A549 (cell line): ENCODE data around the gene SMIM44. TPM values are rescaled to one million over a fixed set of nuclear protein-coding genes. Genes with fewer than 3 reads are reported as not detected.

Experiments used
- ATAC-seq, 2 experiments: fragments of 200-7000 bp in 1 of 2; fragments of >200 bp in 1 of 2; cut with Nextera tagmentation in 1 of 2; cut with Tn5 transposase in 1 of 2; 3 replicates each; pipeline versions ENCODE4 v1.8.0 to v1.9.1; 2018 to 2020; ENCODE audit warnings: mild to moderate bottlenecking in 1 of 2, moderate library complexity in 1 of 2
- CTCF ChIA-PET: fragments of 300-600 bp; sonication (Branson Sonifier 250); formaldehyde crosslinking; extraction: SDS; loops from one replicate; lab custom pipeline; 2021; ENCODE audit warnings: antibody characterized with exemption, inconsistent platforms; lab: Yijun Ruan, JAX
- POLR2A ChIA-PET: fragments of 350-600 bp; formaldehyde crosslinking; extraction: SDS; loops from one replicate; lab custom pipeline; 2021; ENCODE audit warnings: antibody characterized with exemption, inconsistent platforms; lab: Yijun Ruan, JAX
- DNase-seq, 2 experiments: peaks; one replicate each; pipeline versions ENCODE4 v3.0.0 to v3.0.0-alpha.2; 2011 to 2016; ENCODE audit warnings: low read depth in 1 of 2, low spot score in 1 of 2
- FAIRE-seq: peaks from 2 replicates; lab custom pipeline; 2011; peaks lifted over from hg19 to GRCh38; lab: Jason Lieb, UNC
- H3K27ac ChIP-seq, 2 experiments: fragments of >200 bp; sonication (Bioruptor Twin); formaldehyde crosslinking; 3 replicates each; pipeline ENCODE4 v1.5.1; 2016 to 2017
- H3K4me1 ChIP-seq: fragments of >200 bp; sonication (Bioruptor Twin); formaldehyde crosslinking; 3 replicates; pipeline ENCODE4 v1.6.1; 2016
- H3K4me2 ChIP-seq: fragments of >200 bp; sonication (Bioruptor Twin); formaldehyde crosslinking; 3 replicates; pipeline ENCODE4 v1.6.1; 2016
- H3K4me3 ChIP-seq: fragments of >200 bp; sonication (Bioruptor Twin); formaldehyde crosslinking; 3 replicates; pipeline ENCODE4 v1.5.1; 2016
- H3K9me3 ChIP-seq: fragments of >200 bp; sonication (Bioruptor Twin); formaldehyde crosslinking; 3 replicates; pipeline ENCODE4 v1.6.1; 2016
- CHD2 ChIP-seq: fragments of 150-350 bp; IDR thresholded peaks from 2 replicates; pipeline ENCODE4 v1.6.1; 2014; ENCODE audit warnings: low read length; ENCODE audit not compliant: partially characterized antibody
- EP300 ChIP-seq, 2 experiments: fragments of >200 bp; sonication (Bioruptor Twin); formaldehyde crosslinking; IDR thresholded peaks; 2 replicates in 1 of 2; 3 replicates in 1 of 2; pipeline ENCODE4 v1.6.1; 2016 to 2017
- FOSL2 ChIP-seq, 2 experiments: fragments of 450-650 bp in 1 of 2; fragments of >200 bp in 1 of 2; sonication (Bioruptor Twin) in 1 of 2; formaldehyde crosslinking; IDR thresholded peaks; 2 replicates each; pipeline versions ENCODE4 v1.5.0 to v1.6.1; 2016 to 2020; ENCODE audit warnings: mild to moderate bottlenecking in 1 of 2, moderate library complexity in 1 of 2
- FOXS1 ChIP-seq: fragments of 250-450 bp; sonication (Bioruptor Pico); IDR thresholded peaks from 2 replicates; pipeline ENCODE4 v1.5.0; 2020; ENCODE audit warnings: mild to moderate bottlenecking, moderate library complexity
- HOXB13 ChIP-seq: fragments of 250-450 bp; sonication (Bioruptor Pico); IDR thresholded peaks from 2 replicates; pipeline ENCODE4 v1.5.0; 2020; ENCODE audit warnings: low read depth, mild to moderate bottlenecking, moderate library complexity
- HOXB5 ChIP-seq: fragments of 250-450 bp; sonication (Bioruptor Pico); IDR thresholded peaks from 2 replicates; pipeline ENCODE4 v1.5.0; 2020; ENCODE audit warnings: mild to moderate bottlenecking, moderate library complexity
- JUN ChIP-seq, 2 experiments: fragments of >200 bp; sonication (Bioruptor Twin); formaldehyde crosslinking; IDR thresholded peaks; 2 replicates in 1 of 2; 3 replicates in 1 of 2; pipeline ENCODE4 v1.6.1; 2016 to 2017
- KDM1A ChIP-seq: fragments of 200-600 bp; sonication (generic); IDR thresholded peaks from 2 replicates; pipeline ENCODE4 v1.6.1; 2016; ENCODE audit warnings: low read depth, mild to moderate bottlenecking
- MAFK ChIP-seq: fragments of 450-650 bp; IDR thresholded peaks from 2 replicates; pipeline ENCODE4 v1.6.1; 2014; ENCODE audit not compliant: partially characterized antibody
- MYC ChIP-seq: IDR thresholded peaks from 2 replicates; pipeline ENCODE4 v1.6.1; 2012; ENCODE audit warnings: mild to moderate bottlenecking, inconsistent platforms, low read length, improper control_type of control experiment, borderline replicate concordance
- NFE2L2 ChIP-seq: fragments of 150-350 bp; conservative IDR thresholded peaks from 2 replicates; pipeline ENCODE4 v1.6.1; 2014; ENCODE audit warnings: low read length
- POLR2AphosphoS2 ChIP-seq: conservative IDR thresholded peaks from 2 replicates; pipeline ENCODE4 v1.6.1; 2012; ENCODE audit warnings: low read length, improper control_type of control experiment, inconsistent platforms
- RAD21 ChIP-seq, 2 experiments: fragments of >200 bp in 1 of 2; sonication (Bioruptor Twin) in 1 of 2; formaldehyde crosslinking in 1 of 2; IDR thresholded peaks in 1 of 2; conservative IDR thresholded peaks in 1 of 2; 2 replicates in 1 of 2; 3 replicates in 1 of 2; pipeline ENCODE4 v1.6.1; 2012 to 2018; ENCODE audit warnings: inconsistent platforms in 1 of 2
- SMC3 ChIP-seq: fragments of >200 bp; sonication (Bioruptor Twin); formaldehyde crosslinking; IDR thresholded peaks from 3 replicates; pipeline ENCODE4 v1.6.1; 2018; ENCODE audit warnings: inconsistent platforms
- TFCP2L1 ChIP-seq: fragments of 250-450 bp; sonication (Bioruptor Pico); IDR thresholded peaks from 2 replicates; pipeline ENCODE4 v1.5.0; 2021; ENCODE audit warnings: mild to moderate bottlenecking
- ZNF302 ChIP-seq: fragments of 250-450 bp; sonication (Bioruptor Pico); IDR thresholded peaks from 2 replicates; pipeline ENCODE4 v1.9.0; 2021; ENCODE audit warnings: inconsistent platforms, mild to moderate bottlenecking, moderate library complexity
- WGBS: methylation state at CpG from one replicate; pipeline ENCODE4 v1.1.6; 2017; ENCODE audit errors: missing lambda C conversion rate; 5-methylcytosine and 5-hydroxymethylcytosine counted together
- polyA plus RNA-seq, 4 experiments: library from polyadenylated mRNA; depleted of rRNA in 3 of 4; stranded (reverse); fragments of >200 nt; fragmentation: RNase III in 1 of 4; extraction: RNeasy Plus Mini Kit Qiagen cat#74134 plus additional on column Dnase treatment in 1 of 4; gene quantifications; 2 replicates in 3 of 4; 3 replicates in 1 of 4; pipeline ENCODE4 v1.2.3, GENCODE V29; 2011 to 2017
- TF ChIP-seq, protein P1 (sequence below): fragments of >200 bp; sonication (Bioruptor Twin); formaldehyde crosslinking; IDR thresholded peaks from 3 replicates; pipeline ENCODE4 v1.5.1; 2016
- TF ChIP-seq, protein P2 (sequence below): fragments of >200 bp; sonication (Bioruptor Twin); formaldehyde crosslinking; IDR thresholded peaks from 2 replicates; pipeline ENCODE4 v1.6.1; 2016
- TF ChIP-seq, protein P3 (sequence below): fragments of 150-350 bp; IDR thresholded peaks from 2 replicates; pipeline ENCODE4 v1.6.1; 2014; ENCODE audit warnings: low read depth, mild to moderate bottlenecking, low read length
- TF ChIP-seq, protein P4 (sequence below): IDR thresholded peaks from 2 replicates; pipeline ENCODE4 v1.6.1; 2012
- TF ChIP-seq, protein P5 (sequence below): fragments of 200-600 bp; sonication (generic); IDR thresholded peaks from 2 replicates; pipeline ENCODE4 v1.6.1; 2016; ENCODE audit warnings: antibody characterized with exemption, mild to moderate bottlenecking, moderate library complexity
- TF ChIP-seq, protein P6 (sequence below): fragments of 250-450 bp; sonication (Bioruptor Pico); IDR thresholded peaks from 2 replicates; pipeline ENCODE4 v1.5.0; 2021; ENCODE audit warnings: mild to moderate bottlenecking, moderate library complexity, borderline replicate concordance
- TF ChIP-seq, protein P7 (sequence below): IDR thresholded peaks from 2 replicates; pipeline ENCODE4 v1.6.1; 2012; ENCODE audit warnings: low read depth, borderline replicate concordance

Gene SMIM44
- polyA plus RNA-seq, 2 of the 4 experiments (the other 2 are of a cell fraction): not detected

DNA sequence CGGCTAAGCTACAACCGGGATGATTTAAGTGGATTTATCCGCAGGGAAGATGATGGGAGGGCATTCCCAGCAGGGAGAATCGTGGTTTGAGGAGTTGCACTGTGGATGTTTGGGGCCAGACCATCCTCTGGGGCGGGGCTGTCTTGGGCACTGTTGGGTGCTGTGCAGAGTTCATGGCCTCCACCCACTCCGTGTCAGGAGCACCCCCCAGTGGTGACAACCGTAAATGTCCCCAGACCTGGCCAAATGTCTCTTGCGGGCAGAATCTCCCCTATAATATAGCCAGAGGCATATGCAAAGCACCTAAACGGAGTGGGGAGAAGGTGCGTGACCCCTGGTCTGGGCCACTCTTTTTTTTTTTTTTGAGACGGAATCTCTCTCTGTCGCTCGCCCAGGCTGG is 43.2 kb downstream of the SMIM44 start:
- WGBS: 54% methylated on average over 13 of the region's 13 CpGs
- H3K27ac ChIP-seq: no peak overlapping the region; a peak in 1 of 6 replicates
- H3K4me1 ChIP-seq: peaks cover 10% of the 10 kb centered on the region; the same call in 1 of the 3 replicates
- ATAC-seq: peak; percentile 62 to 67; a peak in 5 of 6 replicates
- CTCF ChIA-PET: interaction anchor here (0.7 to 2.9 kb wide), 11 partner anchors 10 to 238 kb away, joined by 3 to 18 read pairs (median 4); no protein-coding TSS in a partner anchor
- no peaks in the 10 kb centered on the region for H3K9me3 ChIP-seq
- no peak overlapping the region for H3K4me3 ChIP-seq
- no peak for FAIRE-seq
- POLR2A ChIA-PET: no interaction called here
- DNase-seq: peak; percentile 63 to 73
- H3K4me2 ChIP-seq: no peak overlapping the region
- peak; percentile 51 to 67; a peak in 4 of 5 replicates for TF ChIP-seq RAD21 (conservative IDR thresholded peaks at IDR 0.05 in 1 of 2, IDR thresholded peaks at IDR 0.05 in 1 of 2)
- TF ChIP-seq, protein P1, sequence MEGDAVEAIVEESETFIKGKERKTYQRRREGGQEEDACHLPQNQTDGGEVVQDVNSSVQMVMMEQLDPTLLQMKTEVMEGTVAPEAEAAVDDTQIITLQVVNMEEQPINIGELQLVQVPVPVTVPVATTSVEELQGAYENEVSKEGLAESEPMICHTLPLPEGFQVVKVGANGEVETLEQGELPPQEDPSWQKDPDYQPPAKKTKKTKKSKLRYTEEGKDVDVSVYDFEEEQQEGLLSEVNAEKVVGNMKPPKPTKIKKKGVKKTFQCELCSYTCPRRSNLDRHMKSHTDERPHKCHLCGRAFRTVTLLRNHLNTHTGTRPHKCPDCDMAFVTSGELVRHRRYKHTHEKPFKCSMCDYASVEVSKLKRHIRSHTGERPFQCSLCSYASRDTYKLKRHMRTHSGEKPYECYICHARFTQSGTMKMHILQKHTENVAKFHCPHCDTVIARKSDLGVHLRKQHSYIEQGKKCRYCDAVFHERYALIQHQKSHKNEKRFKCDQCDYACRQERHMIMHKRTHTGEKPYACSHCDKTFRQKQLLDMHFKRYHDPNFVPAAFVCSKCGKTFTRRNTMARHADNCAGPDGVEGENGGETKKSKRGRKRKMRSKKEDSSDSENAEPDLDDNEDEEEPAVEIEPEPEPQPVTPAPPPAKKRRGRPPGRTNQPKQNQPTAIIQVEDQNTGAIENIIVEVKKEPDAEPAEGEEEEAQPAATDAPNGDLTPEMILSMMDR: peak; percentile 47
- TF ChIP-seq POLR2AphosphoS2: no peak
- peak; percentile 43; the same call in 2 of the 3 replicates for TF ChIP-seq SMC3

DNA sequence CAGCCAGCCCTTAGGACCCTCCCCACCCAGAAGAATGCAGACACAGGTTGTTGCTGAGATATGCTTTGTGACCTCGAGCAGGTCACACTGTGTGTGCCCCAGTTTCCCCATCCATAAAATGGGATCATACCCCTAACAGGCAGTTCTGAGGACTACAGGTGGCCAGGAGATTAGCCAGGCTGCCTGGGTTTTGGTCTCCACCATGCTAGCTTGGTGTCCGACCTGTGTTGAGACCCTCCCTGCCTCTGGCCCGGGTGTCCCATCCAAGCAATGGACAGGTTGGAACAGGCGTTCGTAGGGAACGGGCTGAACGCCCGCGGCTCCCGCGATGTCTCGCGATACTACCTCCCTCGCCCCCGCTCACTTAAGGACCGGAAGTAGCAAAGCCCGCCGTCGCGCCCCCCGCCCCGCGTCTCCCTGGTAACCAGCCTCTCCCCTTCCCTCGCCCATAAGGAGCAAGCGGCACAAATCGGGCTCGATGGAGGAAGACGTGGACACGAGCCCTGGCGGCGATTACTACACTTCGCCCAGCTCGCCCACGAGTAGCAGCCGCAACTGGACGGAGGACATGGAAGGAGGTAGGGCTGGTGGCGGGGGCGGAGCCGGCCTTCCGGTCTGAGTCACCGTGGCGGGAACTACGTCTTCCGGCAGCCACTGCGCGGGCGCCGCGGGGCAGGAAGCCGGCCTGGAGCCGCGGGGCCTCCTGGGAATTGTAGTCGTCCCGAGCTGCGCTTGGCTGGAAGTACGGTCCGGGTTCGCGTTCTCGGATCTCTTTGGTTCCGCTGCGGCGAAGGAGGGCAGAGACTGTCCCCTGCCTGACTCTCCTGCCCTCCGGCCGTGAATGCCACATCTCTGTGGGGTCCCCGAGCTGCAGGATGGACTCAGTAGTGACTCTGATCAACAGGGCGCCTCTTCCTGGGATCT is 48.3 kb downstream of the SMIM44 start:
- ATAC-seq (peak; percentile 97 to 99), DNase-seq (peak; percentile 89 to 95), FAIRE-seq (no peak)
- ChIA-PET POLR2A (no interaction called here), CTCF (interaction anchor here (1.2 to 9.2 kb wide), 3 partner anchors 13 to 107 kb away, joined by 4 to 60 read pairs (median 6); no protein-coding TSS in a partner anchor)
- Histone ChIP-seq H3K9me3 (no peaks in the 10 kb centered on the region), H3K4me2 (peak overlapping the region; percentile 72), H3K4me3 (peak overlapping the region; percentile 30; the same call in 2 of the 3 replicates), H3K4me1 (peaks cover 13% of the 10 kb centered on the region), H3K27ac (peak overlapping the region; percentile 73 to 95)
- 52% methylated on average over 9 of the region's 67 CpGs for WGBS
- TF ChIP-seq FOXS1 (CRISPR knock-in tag): no peak
- TF ChIP-seq EP300 (IDR thresholded peaks at IDR 0.05): no peak
- TF ChIP-seq, protein P2, sequence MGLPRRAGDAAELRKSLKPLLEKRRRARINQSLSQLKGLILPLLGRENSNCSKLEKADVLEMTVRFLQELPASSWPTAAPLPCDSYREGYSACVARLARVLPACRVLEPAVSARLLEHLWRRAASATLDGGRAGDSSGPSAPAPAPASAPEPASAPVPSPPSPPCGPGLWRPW: no peak
- TF ChIP-seq, protein P3, sequence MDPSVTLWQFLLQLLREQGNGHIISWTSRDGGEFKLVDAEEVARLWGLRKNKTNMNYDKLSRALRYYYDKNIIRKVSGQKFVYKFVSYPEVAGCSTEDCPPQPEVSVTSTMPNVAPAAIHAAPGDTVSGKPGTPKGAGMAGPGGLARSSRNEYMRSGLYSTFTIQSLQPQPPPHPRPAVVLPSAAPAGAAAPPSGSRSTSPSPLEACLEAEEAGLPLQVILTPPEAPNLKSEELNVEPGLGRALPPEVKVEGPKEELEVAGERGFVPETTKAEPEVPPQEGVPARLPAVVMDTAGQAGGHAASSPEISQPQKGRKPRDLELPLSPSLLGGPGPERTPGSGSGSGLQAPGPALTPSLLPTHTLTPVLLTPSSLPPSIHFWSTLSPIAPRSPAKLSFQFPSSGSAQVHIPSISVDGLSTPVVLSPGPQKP: no peak
- TF ChIP-seq TFCP2L1 (CRISPR knock-in tag): 0 out of 2 replicates have a peak, but pooled peaks have one; percentile 31
- TF ChIP-seq MYC: no peak
- peak; percentile 71 for TF ChIP-seq CHD2
- no peak for TF ChIP-seq ZNF302 (CRISPR knock-in tag)
- TF ChIP-seq MAFK: no peak
- no peak for TF ChIP-seq HOXB5 (CRISPR knock-in tag)
- TF ChIP-seq, protein P4, sequence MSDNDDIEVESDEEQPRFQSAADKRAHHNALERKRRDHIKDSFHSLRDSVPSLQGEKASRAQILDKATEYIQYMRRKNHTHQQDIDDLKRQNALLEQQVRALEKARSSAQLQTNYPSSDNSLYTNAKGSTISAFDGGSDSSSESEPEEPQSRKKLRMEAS: peak; percentile 81
- TF ChIP-seq, protein P5, sequence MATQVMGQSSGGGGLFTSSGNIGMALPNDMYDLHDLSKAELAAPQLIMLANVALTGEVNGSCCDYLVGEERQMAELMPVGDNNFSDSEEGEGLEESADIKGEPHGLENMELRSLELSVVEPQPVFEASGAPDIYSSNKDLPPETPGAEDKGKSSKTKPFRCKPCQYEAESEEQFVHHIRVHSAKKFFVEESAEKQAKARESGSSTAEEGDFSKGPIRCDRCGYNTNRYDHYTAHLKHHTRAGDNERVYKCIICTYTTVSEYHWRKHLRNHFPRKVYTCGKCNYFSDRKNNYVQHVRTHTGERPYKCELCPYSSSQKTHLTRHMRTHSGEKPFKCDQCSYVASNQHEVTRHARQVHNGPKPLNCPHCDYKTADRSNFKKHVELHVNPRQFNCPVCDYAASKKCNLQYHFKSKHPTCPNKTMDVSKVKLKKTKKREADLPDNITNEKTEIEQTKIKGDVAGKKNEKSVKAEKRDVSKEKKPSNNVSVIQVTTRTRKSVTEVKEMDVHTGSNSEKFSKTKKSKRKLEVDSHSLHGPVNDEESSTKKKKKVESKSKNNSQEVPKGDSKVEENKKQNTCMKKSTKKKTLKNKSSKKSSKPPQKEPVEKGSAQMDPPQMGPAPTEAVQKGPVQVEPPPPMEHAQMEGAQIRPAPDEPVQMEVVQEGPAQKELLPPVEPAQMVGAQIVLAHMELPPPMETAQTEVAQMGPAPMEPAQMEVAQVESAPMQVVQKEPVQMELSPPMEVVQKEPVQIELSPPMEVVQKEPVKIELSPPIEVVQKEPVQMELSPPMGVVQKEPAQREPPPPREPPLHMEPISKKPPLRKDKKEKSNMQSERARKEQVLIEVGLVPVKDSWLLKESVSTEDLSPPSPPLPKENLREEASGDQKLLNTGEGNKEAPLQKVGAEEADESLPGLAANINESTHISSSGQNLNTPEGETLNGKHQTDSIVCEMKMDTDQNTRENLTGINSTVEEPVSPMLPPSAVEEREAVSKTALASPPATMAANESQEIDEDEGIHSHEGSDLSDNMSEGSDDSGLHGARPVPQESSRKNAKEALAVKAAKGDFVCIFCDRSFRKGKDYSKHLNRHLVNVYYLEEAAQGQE: no peak
- TF ChIP-seq, protein P6, sequence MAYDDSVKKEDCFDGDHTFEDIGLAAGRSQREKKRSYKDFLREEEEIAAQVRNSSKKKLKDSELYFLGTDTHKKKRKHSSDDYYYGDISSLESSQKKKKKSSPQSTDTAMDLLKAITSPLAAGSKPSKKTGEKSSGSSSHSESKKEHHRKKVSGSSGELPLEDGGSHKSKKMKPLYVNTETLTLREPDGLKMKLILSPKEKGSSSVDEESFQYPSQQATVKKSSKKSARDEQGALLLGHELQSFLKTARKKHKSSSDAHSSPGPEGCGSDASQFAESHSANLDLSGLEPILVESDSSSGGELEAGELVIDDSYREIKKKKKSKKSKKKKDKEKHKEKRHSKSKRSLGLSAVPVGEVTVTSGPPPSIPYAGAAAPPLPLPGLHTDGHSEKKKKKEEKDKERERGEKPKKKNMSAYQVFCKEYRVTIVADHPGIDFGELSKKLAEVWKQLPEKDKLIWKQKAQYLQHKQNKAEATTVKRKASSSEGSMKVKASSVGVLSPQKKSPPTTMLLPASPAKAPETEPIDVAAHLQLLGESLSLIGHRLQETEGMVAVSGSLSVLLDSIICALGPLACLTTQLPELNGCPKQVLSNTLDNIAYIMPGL (CRISPR knock-in tag): no peak
- peak in 1 of 2 experiments; percentile 64; a peak in 2 of 5 replicates for TF ChIP-seq JUN (IDR thresholded peaks at IDR 0.05)
- TF ChIP-seq FOSL2 (IDR thresholded peaks at IDR 0.05): peak; percentile 32; the same call in 1 of the 2 replicates
- TF ChIP-seq FOSL2 (CRISPR knock-in tag; IDR thresholded peaks at IDR 0.05): peak; percentile 96
- TF ChIP-seq, protein P7, sequence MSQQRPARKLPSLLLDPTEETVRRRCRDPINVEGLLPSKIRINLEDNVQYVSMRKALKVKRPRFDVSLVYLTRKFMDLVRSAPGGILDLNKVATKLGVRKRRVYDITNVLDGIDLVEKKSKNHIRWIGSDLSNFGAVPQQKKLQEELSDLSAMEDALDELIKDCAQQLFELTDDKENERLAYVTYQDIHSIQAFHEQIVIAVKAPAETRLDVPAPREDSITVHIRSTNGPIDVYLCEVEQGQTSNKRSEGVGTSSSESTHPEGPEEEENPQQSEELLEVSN: peak; percentile 72; the same call in 1 of the 2 replicates
- TF ChIP-seq KDM1A: no peak
- no peak for TF ChIP-seq HOXB13 (CRISPR knock-in tag)
- no peak for TF ChIP-seq NFE2L2
